Measurements from ENCODE around the gene S100A2.

Gene S100A2

GRCh38 chr1:153599847-153600246 is 34.2 kb upstream of the S100A2 start:
- Histone ChIP-seq H3K14ac (ENCODE audit: low read length) (no peak overlapping the region), H2BK5ac (ENCODE audit: low read depth, low read length, poor library complexity) (no peak overlapping the region), H4K12ac (ENCODE audit: low read depth, low read length) (no peak overlapping the region), H3K4me3 (ENCODE audit: low read depth, low read length) (no peak overlapping the region), H3K27me3 (ENCODE audit: insufficient read depth, low read length) (no peaks in the 10 kb centered on the region), H4K91ac (ENCODE audit: low read depth, low read length) (no peak overlapping the region), H3K4me1 (ENCODE audit: control insufficient read depth in 1 of 2, insufficient read depth in 2 of 2, low read length in 2 of 2) (peaks cover 2 to 5% of the 10 kb centered on the region in 2 experiments), H3K79me2 (ENCODE audit: control insufficient read depth, insufficient read depth, low read length, poor library complexity) (no peaks in the 10 kb centered on the region), H4K8ac (ENCODE audit: low read depth, low read length) (no peak overlapping the region), H2BK120ac (ENCODE audit: insufficient read depth, low read length, poor library complexity) (no peak overlapping the region), H3K18ac (ENCODE audit: low read length) (no peak overlapping the region), H3K23ac (ENCODE audit: low read length) (peak overlapping the region; percentile 27), H3K27ac (ENCODE audit: low read depth, low read length) (no peak overlapping the region), H3K9ac (ENCODE audit: low read length) (peak overlapping the region; percentile 13), H3K9me3 (ENCODE audit: insufficient read depth, low read depth, low read length) (no peaks in the 10 kb centered on the region), H2BK12ac (ENCODE audit: low read length) (no peak overlapping the region), H3K36me3 (ENCODE audit: control insufficient read depth in 1 of 2, insufficient read depth in 2 of 2, low read length in 2 of 2) (no peaks in the 10 kb centered on the region), H2AFZ (ENCODE audit: insufficient read depth, low read length, poor library complexity) (no peak overlapping the region), H2AK5ac (ENCODE audit: low read length) (no peak overlapping the region), H3K4me2 (ENCODE audit: low read length) (no peak overlapping the region), H3K4ac (ENCODE audit: low read depth, low read length) (no peak overlapping the region), H3K79me1 (ENCODE audit: low read length) (peaks cover 2% of the 10 kb centered on the region)
- DNase-seq = no peak
- WGBS (ENCODE audit: extremely low coverage, insufficient coverage, insufficient read length) = no CpG with 5 or more reads among the region's 7 CpGs

DNA sequence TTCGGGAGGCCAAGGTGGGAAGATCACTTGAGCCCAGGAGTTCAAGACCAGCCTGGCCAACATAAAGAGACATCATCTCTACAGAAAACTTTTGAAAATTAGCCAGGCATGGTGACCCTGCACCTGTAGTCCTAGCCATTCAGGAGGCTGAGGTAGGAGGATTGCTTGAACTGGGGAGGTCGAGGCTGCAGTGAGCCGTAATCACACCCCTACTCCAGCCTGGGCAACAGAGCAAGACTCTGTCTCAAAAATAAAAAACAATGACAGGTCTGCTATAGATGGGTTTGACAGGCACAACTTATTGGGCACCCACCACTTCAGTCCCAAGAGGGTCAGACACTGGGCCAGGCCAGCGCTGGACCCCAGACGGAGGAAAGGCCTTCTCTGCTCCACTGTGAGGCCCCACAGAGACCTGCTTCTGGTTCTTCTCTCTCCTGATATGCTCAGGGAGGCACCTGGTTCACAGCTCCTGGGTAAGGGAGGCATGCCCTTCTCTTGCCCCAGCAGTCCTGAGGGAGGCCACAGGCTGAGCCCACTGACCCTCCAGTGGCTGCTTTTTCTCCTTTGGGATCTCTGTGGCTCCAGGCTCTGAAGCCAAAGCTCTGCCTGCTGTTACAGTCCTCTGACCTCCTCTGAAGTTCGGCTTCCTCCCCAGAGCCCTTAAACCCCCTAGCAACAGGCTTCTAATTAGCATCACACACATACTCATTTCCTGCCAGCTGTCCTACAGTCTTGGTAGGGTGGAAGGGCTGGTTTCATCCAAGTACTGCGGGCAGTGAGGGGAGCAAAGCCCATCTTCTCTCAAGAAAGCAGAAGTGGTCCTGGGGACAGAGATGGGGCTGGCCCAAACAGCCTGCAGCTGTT is 32.9 kb upstream of the S100A2 start:
- Histone ChIP-seq H3K4ac (ENCODE audit: low read depth, low read length) (no peak overlapping the region), H3K18ac (ENCODE audit: low read length) (no peak overlapping the region), H3K27ac (ENCODE audit: low read depth, low read length) (no peak overlapping the region), H3K36me3 (ENCODE audit: control insufficient read depth in 1 of 2, insufficient read depth in 2 of 2, low read length in 2 of 2) (no peaks in the 10 kb centered on the region), H2BK12ac (ENCODE audit: low read length) (peak overlapping the region; percentile 70), H2AK5ac (ENCODE audit: low read length) (no peak overlapping the region), H2BK120ac (ENCODE audit: insufficient read depth, low read length, poor library complexity) (no peak overlapping the region), H3K79me2 (ENCODE audit: control insufficient read depth, insufficient read depth, low read length, poor library complexity) (no peaks in the 10 kb centered on the region), H3K27me3 (ENCODE audit: insufficient read depth, low read length) (no peaks in the 10 kb centered on the region), H4K12ac (ENCODE audit: low read depth, low read length) (no peak overlapping the region), H3K4me2 (ENCODE audit: low read length) (no peak overlapping the region), H2BK5ac (ENCODE audit: low read depth, low read length, poor library complexity) (no peak overlapping the region), H3K9ac (ENCODE audit: low read length) (no peak overlapping the region), H3K79me1 (ENCODE audit: low read length) (peaks cover 2% of the 10 kb centered on the region), H3K14ac (ENCODE audit: low read length) (peak overlapping the region; percentile 33), H4K8ac (ENCODE audit: low read depth, low read length) (no peak overlapping the region), H3K9me3 (ENCODE audit: insufficient read depth, low read depth, low read length) (no peaks in the 10 kb centered on the region), H3K4me1 (ENCODE audit: control insufficient read depth in 1 of 2, insufficient read depth in 2 of 2, low read length in 2 of 2) (peaks cover 2 to 5% of the 10 kb centered on the region in 2 experiments), H2AFZ (ENCODE audit: insufficient read depth, low read length, poor library complexity) (no peak overlapping the region), H4K91ac (ENCODE audit: low read depth, low read length) (no peak overlapping the region), H3K23ac (ENCODE audit: low read length) (no peak overlapping the region), H3K4me3 (ENCODE audit: low read depth, low read length) (no peak overlapping the region)
- no peak for DNase-seq
- no CpG with 5 or more reads among the region's 7 CpGs for WGBS (ENCODE audit: extremely low coverage, insufficient coverage, insufficient read length)

GRCh38 chr1:153597206-153597605 is 31.6 kb upstream of the S100A2 start:
- no peak overlapping the region for H2AFZ ChIP-seq (ENCODE audit: insufficient read depth, low read length, poor library complexity)
- no peak overlapping the region for H2BK120ac ChIP-seq (ENCODE audit: insufficient read depth, low read length, poor library complexity)
- no peak overlapping the region for H3K9ac ChIP-seq (ENCODE audit: low read length)
- no peaks in the 10 kb centered on the region for H3K36me3 ChIP-seq (ENCODE audit: control insufficient read depth in 1 of 2, insufficient read depth in 2 of 2, low read length in 2 of 2)
- peak; percentile 63 to 71 for DNase-seq
- H3K27ac ChIP-seq (ENCODE audit: low read depth, low read length) = no peak overlapping the region
- H2BK12ac ChIP-seq (ENCODE audit: low read length) = no peak overlapping the region
- no peak overlapping the region for H3K14ac ChIP-seq (ENCODE audit: low read length)
- H4K8ac ChIP-seq (ENCODE audit: low read depth, low read length) = no peak overlapping the region
- no peak overlapping the region for H3K4me3 ChIP-seq (ENCODE audit: low read depth, low read length)
- H3K18ac ChIP-seq (ENCODE audit: low read length) = no peak overlapping the region
- no peak overlapping the region for H2AK5ac ChIP-seq (ENCODE audit: low read length)
- H3K27me3 ChIP-seq (ENCODE audit: insufficient read depth, low read length) = no peaks in the 10 kb centered on the region
- no peak overlapping the region for H3K4me2 ChIP-seq (ENCODE audit: low read length)
- H4K91ac ChIP-seq (ENCODE audit: low read depth, low read length) = no peak overlapping the region
- no peak overlapping the region for H2BK5ac ChIP-seq (ENCODE audit: low read depth, low read length, poor library complexity)
- H3K79me1 ChIP-seq (ENCODE audit: low read length) = peaks cover 2% of the 10 kb centered on the region
- H3K4me1 ChIP-seq (ENCODE audit: control insufficient read depth in 1 of 2, insufficient read depth in 2 of 2, low read length in 2 of 2) = peaks cover 2 to 5% of the 10 kb centered on the region in 2 experiments
- H3K79me2 ChIP-seq (ENCODE audit: control insufficient read depth, insufficient read depth, low read length, poor library complexity) = no peaks in the 10 kb centered on the region
- no peak overlapping the region for H3K4ac ChIP-seq (ENCODE audit: low read depth, low read length)
- no peaks in the 10 kb centered on the region for H3K9me3 ChIP-seq (ENCODE audit: insufficient read depth, low read depth, low read length)
- H3K23ac ChIP-seq (ENCODE audit: low read length) = no peak overlapping the region
- no peak overlapping the region for H4K12ac ChIP-seq (ENCODE audit: low read depth, low read length)
- no CpG with 5 or more reads among the region's 6 CpGs for WGBS (ENCODE audit: extremely low coverage, insufficient coverage, insufficient read length)

DNA sequence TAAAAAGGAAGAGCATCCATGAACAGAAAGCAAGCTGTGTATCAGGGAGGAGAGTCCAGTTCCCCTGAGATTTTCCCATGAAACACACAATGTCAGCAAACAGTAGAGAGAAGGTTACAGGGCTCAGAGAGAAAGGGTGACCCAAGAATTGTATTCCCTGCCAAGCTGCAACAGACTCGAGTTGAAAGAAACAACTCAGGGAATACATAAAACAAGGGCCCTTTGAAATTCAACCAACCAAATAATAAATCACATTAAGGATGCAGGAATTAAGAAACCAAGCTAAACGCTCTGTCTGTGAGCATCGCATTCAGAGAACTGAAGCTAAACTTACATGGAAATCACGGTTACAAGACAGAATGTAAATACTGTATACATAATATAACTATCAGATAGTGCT is 27.1 kb upstream of the S100A2 start:
- H4K91ac ChIP-seq (ENCODE audit: low read depth, low read length) = no peak overlapping the region
- no peak overlapping the region for H2AFZ ChIP-seq (ENCODE audit: insufficient read depth, low read length, poor library complexity)
- H3K79me1 ChIP-seq (ENCODE audit: low read length) = no peaks in the 10 kb centered on the region
- H2AK5ac ChIP-seq (ENCODE audit: low read length) = no peak overlapping the region
- H3K9me3 ChIP-seq (ENCODE audit: insufficient read depth, low read depth, low read length) = no peaks in the 10 kb centered on the region
- no peak overlapping the region for H4K12ac ChIP-seq (ENCODE audit: low read depth, low read length)
- WGBS (ENCODE audit: extremely low coverage, insufficient coverage, insufficient read length) = no CpG with 5 or more reads among the region's 4 CpGs
- H3K27ac ChIP-seq (ENCODE audit: low read depth, low read length) = no peak overlapping the region
- no peaks in the 10 kb centered on the region for H3K36me3 ChIP-seq (ENCODE audit: control insufficient read depth in 1 of 2, insufficient read depth in 2 of 2, low read length in 2 of 2)
- DNase-seq = no peak
- H4K8ac ChIP-seq (ENCODE audit: low read depth, low read length) = no peak overlapping the region
- H3K9ac ChIP-seq (ENCODE audit: low read length) = no peak overlapping the region
- no peak overlapping the region for H3K18ac ChIP-seq (ENCODE audit: low read length)
- H3K4me3 ChIP-seq (ENCODE audit: low read depth, low read length) = no peak overlapping the region
- no peak overlapping the region for H3K23ac ChIP-seq (ENCODE audit: low read length)
- H2BK120ac ChIP-seq (ENCODE audit: insufficient read depth, low read length, poor library complexity) = no peak overlapping the region
- H2BK12ac ChIP-seq (ENCODE audit: low read length) = no peak overlapping the region
- no peak overlapping the region for H3K4ac ChIP-seq (ENCODE audit: low read depth, low read length)
- no peak overlapping the region for H3K14ac ChIP-seq (ENCODE audit: low read length)
- no peaks in the 10 kb centered on the region for H3K27me3 ChIP-seq (ENCODE audit: insufficient read depth, low read length)
- no peak overlapping the region for H3K4me2 ChIP-seq (ENCODE audit: low read length)
- H3K4me1 ChIP-seq (ENCODE audit: control insufficient read depth in 1 of 2, insufficient read depth in 2 of 2, low read length in 2 of 2) = peaks cover 0 to 1% of the 10 kb centered on the region in 2 experiments
- no peak overlapping the region for H2BK5ac ChIP-seq (ENCODE audit: low read depth, low read length, poor library complexity)
- no peaks in the 10 kb centered on the region for H3K79me2 ChIP-seq (ENCODE audit: control insufficient read depth, insufficient read depth, low read length, poor library complexity)
